ENCODE data around the gene THSD4. TPM values are rescaled to one million over a fixed set of nuclear protein-coding genes. Genes with fewer than 3 reads are reported as not detected.

THSD4 gene
- total and polyA plus RNA-seq, 9 of the 15 experiments (the other 6 are each of a cell fraction or from before 2014, with no cell fraction given), result 0.04 TPM; not detected in 5

DNA sequence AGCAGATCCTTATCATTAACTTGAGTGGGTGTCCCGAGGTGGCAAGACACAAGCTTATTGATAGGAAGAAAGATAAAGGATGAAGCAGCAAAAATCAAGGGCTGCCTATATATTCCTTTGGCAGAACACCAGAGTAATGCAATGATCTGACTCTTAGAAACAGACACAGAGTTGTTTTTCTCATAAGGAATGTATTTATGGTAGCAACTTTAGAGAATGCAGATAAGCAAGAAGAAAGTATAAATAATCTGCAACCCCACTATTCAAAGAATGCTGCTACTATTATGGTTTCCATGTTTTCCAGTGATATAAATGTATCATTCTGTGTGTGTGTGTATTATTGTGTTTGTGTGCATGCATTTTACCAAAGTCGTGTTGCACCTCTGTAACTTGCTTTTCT lies 208.3 kb downstream of the THSD4 start:
- DNase-seq (ENCODE audit: extremely low read depth in 1 of 4, low spot score in 3 of 4) (no peak), ATAC-seq (no peak), FAIRE-seq (no peak)
- CTCF ChIA-PET (ENCODE audit: low intra/inter-chr PET ratio), result no interaction called here
- Histone ChIP-seq H3K36me3 (ENCODE audit: control insufficient read depth, insufficient read depth, low read length) (no peaks in the 10 kb centered on the region), H2AFZ (ENCODE audit: low read depth, low read length) (no peak overlapping the region), H3K9me3 (replicated peaks; ENCODE audit: control insufficient read depth, insufficient read depth, low read depth, low read length) (no peaks in the 10 kb centered on the region), H3K9ac (ENCODE audit: insufficient read depth in 1 of 2, low read depth in 2 of 2, low read length in 2 of 2) (no peak overlapping the region), H4K20me1 (replicated peaks; ENCODE audit: control insufficient read depth, insufficient read depth, low read length) (no peaks in the 10 kb centered on the region), H3K27me3 (ENCODE audit: control insufficient read depth in 2 of 2, insufficient read depth in 2 of 2, low read length in 2 of 2) (no peaks in the 10 kb centered on the region), H3K9me1 (ENCODE audit: control insufficient read depth, insufficient read depth, low read length) (no peaks in the 10 kb centered on the region), H3K4me1 (replicated peaks in 1 of 2; ENCODE audit: control insufficient read depth in 2 of 2, insufficient read depth in 2 of 2, low read length in 2 of 2) (no peaks in the 10 kb centered on the region), H3K4me3 (no peak overlapping the region), H3K4me2 (ENCODE audit: insufficient read depth, low read length) (no peak overlapping the region), H3K27ac (ENCODE audit: extremely low read depth, low read depth, low read length) (no peak overlapping the region), H3K79me2 (ENCODE audit: control insufficient read depth, insufficient read depth, low read length) (no peaks in the 10 kb centered on the region)
- in situ Hi-C loops (cut with MboI), result no loop called here
- intact Hi-C loops (cut with micrococcal nuclease), result no loop called here
- POLR2A ChIA-PET, result interaction anchor here (0.5 kb wide), 1 partner anchor 11 kb away, joined by 5 read pairs; no protein-coding TSS in a partner anchor
- no TSS peak for BruUV-seq (replicated peaks)
- TF ChIP-seq RAD21 (CRISPR knock-in tag; conservative IDR thresholded peaks at IDR 0.05 in 1 of 2, IDR thresholded peaks at IDR 0.05 in 1 of 2) (no peak), ZNF436 (CRISPR knock-in tag; IDR thresholded peaks at IDR 0.05) (no peak), NFXL1 (CRISPR knock-in tag; IDR thresholded peaks at IDR 0.05) (no peak), PHB (CRISPR knock-in tag; IDR thresholded peaks at IDR 0.05) (no peak), ARHGAP35 (IDR thresholded peaks at IDR 0.05; ENCODE audit: partially characterized antibody) (no peak)
- TF ChIP-seq, protein P1, sequence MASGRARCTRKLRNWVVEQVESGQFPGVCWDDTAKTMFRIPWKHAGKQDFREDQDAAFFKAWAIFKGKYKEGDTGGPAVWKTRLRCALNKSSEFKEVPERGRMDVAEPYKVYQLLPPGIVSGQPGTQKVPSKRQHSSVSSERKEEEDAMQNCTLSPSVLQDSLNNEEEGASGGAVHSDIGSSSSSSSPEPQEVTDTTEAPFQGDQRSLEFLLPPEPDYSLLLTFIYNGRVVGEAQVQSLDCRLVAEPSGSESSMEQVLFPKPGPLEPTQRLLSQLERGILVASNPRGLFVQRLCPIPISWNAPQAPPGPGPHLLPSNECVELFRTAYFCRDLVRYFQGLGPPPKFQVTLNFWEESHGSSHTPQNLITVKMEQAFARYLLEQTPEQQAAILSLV (tag; IDR thresholded peaks at IDR 0.05), result no peak
- TF ChIP-seq, protein P2, sequence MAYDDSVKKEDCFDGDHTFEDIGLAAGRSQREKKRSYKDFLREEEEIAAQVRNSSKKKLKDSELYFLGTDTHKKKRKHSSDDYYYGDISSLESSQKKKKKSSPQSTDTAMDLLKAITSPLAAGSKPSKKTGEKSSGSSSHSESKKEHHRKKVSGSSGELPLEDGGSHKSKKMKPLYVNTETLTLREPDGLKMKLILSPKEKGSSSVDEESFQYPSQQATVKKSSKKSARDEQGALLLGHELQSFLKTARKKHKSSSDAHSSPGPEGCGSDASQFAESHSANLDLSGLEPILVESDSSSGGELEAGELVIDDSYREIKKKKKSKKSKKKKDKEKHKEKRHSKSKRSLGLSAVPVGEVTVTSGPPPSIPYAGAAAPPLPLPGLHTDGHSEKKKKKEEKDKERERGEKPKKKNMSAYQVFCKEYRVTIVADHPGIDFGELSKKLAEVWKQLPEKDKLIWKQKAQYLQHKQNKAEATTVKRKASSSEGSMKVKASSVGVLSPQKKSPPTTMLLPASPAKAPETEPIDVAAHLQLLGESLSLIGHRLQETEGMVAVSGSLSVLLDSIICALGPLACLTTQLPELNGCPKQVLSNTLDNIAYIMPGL (CRISPR knock-in tag; IDR thresholded peaks at IDR 0.05), result no peak
- WGBS (ENCODE audit: insufficient coverage, low coverage, missing lambda C conversion rate), result 0% methylated on average over 2 of the region's 2 CpGs
